ENCODE results near the gene ARIH2.

ARIH2 gene

DNA sequence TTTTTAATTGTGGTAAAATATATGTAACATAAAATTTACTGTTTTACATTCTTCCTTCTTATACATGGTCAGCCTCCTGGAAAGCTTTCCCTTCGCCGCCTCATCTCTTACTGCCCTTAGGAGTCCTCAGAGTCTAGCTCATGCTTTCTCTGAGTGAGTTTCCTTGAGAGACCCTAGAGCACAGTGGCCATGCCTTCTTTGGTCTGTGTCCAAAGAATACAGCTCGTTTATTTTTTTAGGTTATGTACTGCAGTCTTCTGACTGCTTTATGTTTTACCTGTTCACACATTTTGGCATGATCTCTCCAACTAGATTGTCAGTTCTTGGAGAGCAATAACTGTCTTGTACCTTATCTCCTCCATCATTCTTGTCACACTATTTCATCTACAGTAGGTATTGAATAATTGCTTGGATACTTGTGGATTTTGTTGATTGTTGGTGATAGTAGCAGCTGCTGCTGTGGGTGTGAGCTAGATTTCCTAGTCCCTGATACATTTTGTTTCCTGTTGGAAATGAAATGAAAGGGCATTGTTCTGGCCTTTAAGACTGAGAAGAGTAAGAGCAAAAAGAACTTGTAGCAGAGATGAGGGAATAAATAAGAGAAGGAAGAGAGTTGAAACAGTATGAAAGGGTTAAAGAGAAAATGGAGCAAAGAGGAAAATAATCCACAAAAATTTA, 10.9 kb downstream of the ARIH2 start:
- no peak for DNase-seq (ENCODE audit: low read depth)

DNA sequence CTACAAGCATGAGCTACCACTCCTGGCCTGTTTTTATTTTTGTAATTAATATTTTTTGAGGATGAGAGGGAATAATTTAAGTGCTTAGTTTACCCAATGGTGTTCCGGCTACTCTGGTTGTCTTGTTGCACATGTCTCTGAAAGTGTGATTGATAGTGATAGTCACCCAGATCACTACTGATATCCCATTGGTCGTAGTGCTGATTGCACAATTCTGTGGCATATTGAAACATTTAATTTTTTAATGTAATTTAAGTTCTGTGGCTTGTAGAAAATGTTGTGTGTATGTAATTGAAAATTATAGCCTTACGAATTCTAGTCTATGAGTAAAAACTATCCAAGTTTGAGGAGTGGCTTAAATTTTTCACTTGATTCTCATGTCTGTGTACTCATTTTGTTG, 11.9 kb downstream of the ARIH2 start:
- no peak for DNase-seq (ENCODE audit: low read depth)

DNA sequence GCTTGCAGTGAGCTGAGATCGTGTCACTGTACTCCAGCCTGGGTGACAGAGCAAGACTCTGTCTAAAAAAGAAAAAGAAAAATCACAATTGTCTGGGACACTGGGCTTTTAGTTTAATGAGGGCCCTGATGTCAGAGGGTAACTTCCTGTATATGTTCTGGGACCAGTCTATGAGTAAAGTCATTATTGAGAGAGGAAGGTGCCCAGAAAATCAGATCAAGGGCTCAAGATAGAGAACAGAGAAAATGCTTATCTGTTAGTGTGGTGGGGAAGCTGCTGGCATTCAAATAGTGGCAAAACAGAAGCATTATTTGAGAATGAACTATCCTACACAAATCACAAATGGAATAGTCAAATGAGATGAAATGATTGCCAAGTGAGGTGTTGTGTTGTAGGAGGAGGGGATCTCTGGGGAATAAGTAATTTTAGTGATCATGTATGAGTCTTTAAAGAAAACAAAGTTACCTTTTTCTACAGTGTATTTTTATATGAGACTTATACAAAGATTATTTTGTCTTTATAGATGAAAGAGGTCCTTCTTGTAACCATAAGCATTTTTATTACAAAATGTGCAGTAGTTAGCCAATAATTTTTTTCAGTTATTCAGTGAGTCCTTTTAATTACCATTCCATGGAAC, 13.4 kb downstream of the ARIH2 start:
- DNase-seq (ENCODE audit: low read depth), result no peak

DNA sequence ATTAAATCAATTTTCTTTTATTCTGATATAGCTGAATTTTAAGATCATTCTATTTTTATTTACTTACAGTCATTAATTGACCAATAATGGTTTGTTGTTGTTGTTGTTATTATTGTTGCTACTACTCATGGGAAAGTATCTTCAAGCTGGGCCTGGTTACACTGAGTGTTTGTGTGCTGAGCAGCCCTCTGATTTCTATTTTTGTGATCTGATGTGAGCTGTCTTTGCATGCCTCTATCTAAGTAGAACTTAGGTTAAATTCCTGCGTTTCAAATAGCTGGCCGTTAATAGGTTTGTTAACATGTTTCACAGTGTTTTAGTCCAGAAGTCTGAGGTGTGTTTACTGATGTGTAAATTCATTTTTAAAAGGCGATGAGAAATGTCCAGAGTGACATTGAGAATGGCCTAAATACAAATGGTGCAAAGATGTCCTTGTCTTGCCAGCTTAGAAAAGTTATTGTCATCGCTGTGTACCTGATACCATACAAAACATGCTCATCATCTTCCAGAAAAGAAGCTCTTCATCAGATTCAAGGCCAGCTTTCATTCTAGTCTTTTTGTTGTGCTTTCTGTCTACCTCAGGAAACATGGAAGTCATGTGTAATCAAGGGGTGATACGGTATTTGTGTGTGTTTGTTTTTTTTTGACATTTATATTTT, 15.8 kb downstream of the ARIH2 start:
- no peak for DNase-seq (ENCODE audit: low read depth)

DNA sequence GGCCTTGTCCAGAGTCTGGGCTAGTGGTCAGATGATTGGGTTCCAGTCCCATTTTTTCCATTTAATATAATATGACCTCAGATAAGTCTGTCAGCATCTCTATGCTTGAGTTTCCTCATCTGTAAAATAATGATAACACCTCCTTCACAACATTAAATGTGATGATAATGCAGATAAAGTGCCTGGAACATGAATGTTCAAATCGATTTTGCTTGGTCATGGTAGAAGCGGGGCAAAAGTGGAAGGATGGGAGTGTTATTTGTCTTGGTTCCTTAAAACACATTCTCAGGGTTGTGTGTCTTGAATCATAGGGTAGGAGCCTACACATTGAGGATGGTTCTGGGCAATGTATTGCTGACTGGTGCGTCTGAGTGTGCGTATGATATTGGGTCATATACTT, 16.9 kb downstream of the ARIH2 start:
- no peak for DNase-seq (ENCODE audit: low read depth)

DNA sequence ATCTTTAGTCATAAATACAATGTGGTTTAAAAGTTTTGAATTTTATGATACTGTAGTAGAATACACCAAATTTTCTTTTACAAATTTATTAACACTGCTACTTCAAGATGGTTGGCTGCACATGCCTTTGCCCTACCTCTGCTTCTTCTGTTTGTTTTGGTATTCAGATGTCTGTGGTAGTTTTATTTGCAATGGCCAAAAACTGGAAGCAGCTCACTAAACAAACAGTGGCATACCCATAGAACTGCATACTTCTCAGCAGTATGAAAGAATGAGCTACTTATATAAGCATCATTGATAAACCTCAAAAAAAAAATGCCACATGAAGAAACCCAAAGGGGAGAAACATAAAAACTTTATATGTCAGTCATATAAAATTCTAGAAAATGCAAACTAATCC, 19.5 kb downstream of the ARIH2 start:
- no peak for DNase-seq (ENCODE audit: low read depth)

DNA sequence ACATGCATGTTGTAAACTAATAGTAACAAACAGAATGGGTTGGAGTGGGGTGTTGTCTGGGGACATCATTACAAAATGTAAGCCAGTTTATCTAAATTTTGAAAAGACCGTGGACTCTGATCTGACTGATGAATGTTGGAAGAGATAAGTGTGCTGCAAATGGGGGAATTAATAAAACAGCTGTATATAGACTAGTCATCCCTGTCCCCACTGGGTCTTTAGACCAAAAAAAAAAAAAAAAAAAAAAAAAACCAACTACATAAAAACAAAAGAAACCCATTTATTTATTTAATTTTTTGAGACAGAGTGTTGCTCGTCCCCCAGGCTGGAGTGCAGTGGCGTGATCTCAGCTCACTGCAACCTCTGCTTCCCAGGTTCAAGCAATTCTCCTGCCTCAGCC, 20.0 kb downstream of the ARIH2 start:
- DNase-seq (ENCODE audit: low read depth), result no peak

DNA sequence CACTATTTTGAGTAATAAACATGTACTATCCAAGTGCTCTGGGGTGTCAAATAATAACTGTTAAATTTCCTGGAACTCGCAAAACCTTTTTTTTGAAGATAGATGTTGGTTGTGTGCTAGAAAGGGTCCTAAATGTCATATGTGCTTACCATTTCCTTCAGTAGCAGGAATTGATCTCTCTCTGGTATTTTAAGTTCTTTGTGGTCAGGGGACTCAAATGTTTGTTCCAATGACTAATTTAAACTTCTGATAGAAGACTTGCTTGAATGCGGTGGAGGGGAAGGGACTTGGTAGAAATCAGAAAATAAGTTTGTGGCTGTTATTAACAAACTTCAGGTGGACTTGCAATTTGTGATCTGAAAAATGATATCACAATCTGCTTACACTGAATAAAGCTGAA, 26.8 kb downstream of the ARIH2 start:
- no peak for DNase-seq (ENCODE audit: low read depth)

DNA sequence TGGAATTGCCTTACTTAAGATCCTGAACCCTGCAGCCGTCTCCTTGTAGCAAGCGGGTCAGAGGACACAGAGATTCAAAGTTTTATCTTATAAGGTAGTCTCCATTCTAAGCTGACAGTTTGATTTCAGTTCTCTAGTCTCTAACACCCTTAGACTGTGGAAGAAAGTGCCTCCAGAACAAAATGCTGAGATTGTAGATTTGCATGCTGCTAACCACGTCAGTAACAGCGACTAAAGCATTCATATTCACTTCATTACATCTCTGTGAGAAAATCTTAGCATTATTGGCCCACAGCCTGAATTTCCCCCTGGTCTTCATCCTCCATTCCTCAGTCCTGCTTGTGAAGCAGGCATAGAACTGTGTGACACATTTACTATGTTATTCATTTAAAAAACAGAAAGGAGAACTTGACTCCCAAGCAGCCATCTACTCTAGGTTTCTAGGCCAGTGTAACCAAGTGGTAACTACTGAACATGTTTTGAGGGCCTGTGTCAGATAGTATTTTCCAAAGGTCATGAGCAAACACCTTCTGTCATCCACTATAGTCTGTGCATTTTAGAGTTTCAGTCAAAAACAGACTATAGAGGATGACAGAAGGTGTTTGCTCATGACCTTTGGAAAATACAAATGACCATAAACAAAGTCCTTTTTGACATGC, 27.4 kb downstream of the ARIH2 start:
- no peak for DNase-seq (ENCODE audit: low read depth)

DNA sequence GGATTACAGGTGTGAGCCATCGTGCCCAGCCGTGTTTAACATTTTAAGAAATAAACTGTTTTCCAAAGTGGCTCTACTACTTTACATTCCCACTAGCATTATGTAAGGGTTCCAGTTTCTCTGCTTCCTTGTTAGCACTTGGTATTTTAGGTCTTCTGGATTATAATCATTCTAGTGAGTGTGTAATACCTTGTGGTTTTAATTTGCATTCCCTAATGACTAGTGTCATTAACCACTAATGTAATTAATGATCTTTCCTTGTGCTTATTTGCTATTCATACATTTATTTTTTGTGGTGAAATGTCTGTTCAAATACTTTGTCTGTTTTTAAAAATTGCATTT, 30.7 kb downstream of the ARIH2 start:
- DNase-seq (ENCODE audit: low read depth), result no peak

DNA sequence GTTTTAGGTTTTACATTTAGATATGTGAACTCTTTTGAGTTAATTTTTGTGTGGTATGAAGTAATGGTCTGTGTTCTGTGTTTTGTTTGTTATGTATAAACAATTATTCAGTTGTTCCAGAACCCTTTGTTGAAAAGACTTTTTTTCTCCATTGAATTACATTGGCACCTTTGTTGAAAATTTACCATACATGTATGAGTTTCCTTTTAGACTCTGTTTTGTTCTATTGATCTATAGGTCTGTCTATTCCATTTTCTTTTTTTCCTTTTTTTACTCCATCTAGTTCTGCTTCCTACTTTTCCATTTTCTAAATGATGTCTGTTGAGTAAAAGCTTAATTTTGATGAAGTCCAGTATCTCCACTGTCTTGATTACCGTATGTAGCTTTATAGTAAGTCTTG, 31.4 kb downstream of the ARIH2 start:
- no peak for DNase-seq (ENCODE audit: low read depth)

DNA sequence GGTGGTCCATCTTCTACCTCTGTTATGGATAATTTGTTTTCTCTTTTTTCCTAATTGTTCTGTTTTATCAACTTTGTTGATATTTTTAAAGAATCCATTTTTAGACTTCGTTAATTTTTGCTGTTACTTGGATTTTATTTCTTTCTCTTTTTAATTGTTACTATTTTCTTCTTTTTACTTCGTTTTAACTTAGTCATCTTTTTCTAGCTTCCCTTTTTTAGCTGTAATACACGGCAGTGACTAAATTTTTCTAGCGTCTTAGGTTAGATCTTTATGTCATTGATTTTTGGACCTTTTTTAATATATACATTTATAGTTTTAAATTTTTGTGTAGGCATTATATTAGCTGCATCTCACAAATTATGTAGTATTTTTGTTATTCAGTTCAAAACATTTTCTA, 33.1 kb downstream of the ARIH2 start:
- no peak for DNase-seq (ENCODE audit: low read depth)

DNA sequence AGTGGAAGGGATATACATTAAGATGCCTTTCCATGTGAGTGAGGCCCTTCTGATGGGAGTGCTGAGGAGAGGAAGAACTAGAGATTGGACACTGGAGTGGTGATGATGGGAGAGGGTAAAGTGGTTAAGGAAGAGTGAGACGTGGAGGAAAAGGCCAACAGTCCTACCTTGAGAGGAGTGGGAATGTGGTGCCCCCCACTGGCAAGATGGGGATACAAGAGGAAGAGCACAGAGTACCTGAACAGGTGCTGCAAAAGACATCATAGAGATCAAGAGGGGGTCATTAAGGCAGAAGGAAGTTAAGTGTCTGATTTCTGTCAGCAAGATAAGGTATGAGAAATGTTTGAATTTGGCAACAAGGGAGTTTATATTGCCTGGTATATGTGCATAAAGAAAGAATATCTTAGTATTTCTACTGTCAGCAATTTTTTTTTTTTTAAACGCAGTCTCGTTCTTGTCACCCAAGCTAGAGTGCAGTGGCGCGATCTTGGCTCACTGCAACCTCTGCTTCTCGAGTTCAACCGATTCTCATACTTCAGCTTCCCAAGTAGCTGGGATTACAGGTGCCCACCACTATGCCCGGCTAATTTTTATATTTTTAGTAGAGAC, 34.0 kb downstream of the ARIH2 start:
- DNase-seq (ENCODE audit: low read depth), result no peak

DNA sequence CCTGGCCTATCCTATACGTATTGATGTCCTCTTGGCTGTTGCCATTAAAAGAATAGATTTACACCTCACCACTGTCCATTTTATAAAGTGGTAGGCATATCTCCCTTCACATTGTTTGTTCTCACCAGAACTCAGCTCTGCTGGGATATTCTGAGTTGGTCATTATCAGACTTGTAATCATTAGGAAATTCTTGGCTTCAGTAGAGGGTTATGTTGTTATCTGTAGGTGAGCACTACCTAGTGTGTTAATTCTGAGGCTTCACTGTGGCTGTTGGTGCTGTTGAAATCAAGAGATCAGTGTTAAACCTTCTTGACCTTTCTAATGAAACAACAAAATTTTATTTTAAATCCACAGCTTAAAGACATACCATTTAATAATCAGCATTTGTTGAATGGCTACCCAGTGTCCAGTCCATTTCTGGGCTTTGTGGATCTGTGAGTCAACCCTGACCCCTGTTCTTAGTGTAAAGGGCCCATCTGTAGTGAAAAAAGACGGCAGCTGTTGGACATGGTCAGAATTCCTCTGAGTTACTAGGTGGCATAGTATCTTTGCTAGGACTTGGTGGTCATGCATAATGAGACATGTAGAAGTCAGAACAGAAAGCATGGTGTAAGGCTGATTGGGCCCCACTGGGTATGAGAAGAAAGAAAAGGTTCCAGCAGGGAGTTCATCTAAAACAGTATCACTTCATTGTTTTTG, 38.5 kb downstream of the ARIH2 start:
- DNase-seq (ENCODE audit: low read depth), result no peak

DNA sequence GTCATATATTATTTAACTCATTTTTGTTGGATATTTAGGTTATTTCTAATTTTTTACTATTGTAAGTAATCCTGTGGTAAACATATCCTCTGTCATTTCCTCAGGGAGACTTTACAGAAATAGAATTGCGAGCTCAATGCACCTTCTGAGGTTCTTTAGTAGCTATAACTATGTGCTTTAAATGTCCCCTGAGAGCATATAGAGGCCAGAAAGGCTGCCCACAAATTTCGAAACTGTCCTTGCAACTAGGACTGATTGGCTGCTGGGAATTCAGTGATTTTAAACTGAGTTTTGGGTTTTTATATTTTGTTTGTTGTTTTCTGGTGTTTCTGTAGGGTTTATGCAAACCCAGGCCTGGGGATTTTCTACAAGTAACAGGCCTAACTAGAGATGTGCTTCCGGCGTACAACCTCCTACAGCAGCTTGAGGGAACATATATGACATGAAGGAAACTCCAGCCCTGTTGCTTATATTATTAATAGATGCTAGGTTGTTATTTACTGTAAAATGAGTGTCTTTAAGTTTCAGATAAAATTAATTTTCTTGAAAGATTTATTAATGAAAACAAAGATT, 42.3 kb downstream of the ARIH2 start:
- no peak for DNase-seq (ENCODE audit: low read depth)

DNA sequence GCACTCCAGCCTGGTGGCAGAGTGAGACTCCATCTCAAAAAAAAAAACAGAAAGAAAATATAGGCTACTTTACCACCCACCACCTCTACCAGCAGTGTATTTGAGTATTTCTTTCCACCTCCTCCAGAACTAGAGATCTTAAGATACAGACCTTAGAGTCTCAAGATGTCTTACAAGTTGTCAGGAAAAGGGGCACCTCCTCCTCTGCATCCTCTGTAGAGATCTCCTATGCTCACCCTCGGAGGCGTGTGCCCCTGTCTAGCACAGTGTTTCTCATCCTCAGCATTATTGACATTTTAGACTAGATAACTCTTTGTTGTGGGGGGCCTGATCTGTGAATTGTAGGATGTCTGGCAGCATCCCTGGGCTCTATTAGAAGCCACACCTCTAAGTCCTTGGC, 43.7 kb downstream of the ARIH2 start:
- DNase-seq (ENCODE audit: low read depth), result no peak

DNA sequence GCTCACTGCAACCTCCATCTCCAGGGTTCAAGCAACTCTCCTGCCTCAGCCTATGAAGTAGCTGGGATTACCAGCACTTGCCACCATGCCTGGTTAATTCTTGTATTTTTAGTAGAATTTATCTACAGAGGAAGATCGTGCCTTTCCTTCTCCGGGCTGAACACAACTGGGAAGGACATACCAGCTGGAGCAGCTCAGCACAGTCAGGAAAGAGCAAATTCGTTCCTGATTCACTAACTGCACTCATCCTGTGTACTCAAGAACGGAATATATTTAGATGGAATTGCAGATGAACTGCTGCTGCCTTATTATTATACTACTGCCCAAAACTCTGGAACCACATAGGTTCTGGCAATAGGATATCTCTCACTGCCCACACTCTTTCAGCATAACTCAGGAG, 44.3 kb downstream of the ARIH2 start:
- DNase-seq (ENCODE audit: low read depth), result no peak

DNA sequence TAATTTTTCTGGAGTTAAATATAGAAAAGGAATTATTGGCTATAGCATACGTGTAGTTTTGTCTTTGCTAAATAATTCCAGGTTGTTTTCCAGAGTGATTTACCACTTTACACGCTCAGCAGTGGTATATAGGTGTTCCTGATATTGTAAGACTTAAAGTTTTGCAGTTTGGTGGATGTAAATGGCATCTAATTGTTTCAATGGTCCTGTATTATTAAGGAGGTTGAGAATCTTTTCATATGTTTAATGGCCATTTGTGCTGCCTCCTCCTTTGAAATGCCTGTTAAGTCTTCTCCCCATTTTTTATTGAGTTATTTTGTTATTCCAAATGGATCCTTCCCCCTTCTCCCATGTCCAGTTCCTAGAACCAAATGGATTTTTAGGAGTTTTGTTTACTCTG, 44.9 kb downstream of the ARIH2 start:
- no peak for DNase-seq (ENCODE audit: low read depth)

DNA sequence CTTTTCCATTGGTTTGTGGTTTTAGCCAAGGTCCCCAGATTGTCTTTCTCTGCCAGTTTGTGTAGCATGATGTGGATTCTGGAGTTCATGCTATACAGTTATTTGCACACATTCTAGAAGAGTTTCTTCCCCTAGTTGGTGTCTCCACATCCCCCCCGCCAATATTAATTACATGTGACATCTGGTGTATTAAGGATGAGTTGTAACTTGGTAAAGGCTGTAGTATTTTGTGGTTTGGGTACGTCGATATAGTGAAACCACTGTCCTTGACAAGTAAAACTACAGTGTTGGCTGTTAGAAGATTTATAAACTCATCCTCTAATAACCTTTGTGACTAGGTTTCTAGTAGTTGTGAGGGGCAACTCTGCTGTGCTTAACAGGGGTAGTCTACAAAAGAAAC, 47.7 kb downstream of the ARIH2 start:
- no peak for DNase-seq (ENCODE audit: low read depth)

DNA sequence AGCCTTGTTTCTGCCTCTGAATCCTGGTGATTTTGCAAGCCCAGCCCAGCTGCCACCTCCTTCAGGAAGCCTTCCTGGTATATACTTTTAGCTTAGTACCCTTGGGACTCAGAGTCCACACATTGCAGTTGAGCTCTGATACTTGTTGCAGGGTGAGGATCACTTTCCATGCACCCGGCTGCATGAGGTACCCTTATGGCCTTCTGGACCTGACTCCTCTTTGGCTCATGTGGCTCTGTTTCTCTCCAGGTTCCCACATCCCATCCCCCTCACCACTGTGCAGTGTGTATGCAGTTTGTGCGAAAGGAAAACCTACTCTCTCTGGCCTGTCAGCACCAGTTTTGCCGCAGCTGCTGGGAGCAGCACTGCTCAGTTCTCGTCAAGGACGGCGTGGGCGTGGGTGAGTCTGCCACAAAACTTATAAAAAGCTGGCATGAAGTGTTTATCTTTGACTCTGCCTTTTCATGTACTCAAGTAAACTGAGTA, 48.3 kb downstream of the ARIH2 start:
- DNase-seq (ENCODE audit: low read depth), result no peak

DNA sequence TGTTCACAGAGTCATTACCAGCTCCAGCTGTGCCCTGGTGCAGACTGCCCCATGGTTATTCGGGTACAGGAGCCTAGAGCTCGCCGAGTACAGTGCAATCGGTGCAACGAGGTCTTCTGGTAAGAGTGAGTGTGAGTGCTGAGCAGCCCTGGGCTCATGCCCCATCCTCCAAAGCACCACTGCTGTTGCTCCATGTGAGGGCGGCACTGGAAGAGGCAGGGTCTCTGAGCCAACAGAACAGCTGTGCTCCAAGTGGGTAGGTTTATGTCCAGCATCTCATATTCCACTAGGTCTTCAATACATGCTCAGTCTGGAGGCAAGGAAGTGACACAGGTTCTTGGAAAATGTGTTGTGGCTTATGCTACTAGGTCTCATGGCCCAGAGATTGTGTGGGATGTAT, 51.9 kb downstream of the ARIH2 start:
- DNase-seq (ENCODE audit: low read depth), result no peak

Data from stimulated activated CD8-positive, alpha-beta memory T cell treated with anti-CD3 and anti-CD28 coated beads, Interleukin-7, amount 100 ng/mL, for 24 hours (primary cell).